Amniotic stem cell (primary cell): ENCODE measurements around the gene CDK1.

Source experiments
- DNase-seq: peaks from one replicate; lab custom pipeline; 2025; lab: John Stamatoyannopoulos, UW

CDK1 gene

DNA sequence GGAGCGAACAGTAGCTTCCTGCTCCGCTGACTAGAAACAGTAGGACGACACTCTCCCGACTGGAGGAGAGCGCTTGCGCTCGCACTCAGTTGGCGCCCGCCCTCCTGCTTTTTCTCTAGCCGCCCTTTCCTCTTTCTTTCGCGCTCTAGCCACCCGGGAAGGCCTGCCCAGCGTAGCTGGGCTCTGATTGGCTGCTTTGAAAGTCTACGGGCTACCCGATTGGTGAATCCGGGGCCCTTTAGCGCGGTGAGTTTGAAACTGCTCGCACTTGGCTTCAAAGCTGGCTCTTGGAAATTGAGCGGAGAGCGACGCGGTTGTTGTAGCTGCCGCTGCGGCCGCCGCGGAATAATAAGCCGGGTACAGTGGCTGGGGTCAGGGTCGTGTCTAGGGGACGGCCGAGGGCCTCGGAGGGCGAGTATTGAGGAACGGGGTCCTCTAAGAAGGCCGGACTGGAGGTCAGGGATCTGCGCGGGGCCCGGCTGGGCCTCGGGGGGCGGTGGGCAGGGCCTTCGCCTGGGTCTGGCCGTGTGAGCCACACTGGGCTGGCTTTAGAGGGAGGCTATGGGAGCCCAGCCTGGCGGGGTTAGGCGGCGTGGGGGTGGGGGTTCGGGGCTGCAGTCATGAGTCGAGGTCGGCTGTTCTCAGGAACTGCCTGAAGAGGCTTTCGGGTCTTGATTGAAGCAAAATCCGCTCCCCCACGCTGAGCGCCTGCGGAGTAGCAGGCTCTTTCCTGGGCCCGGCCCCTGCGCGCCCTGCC, at the start of gene CDK1:
TSS of gene CDK1 (plus strand) at position 265 of the 757 bp plus-strand sequence. CDS start 1,688 bp downstream, outside the sequence.
- peak; percentile 98 for DNase-seq

- no peak for DNase-seq
Observed at GRCh38 chr10:60729106-60729505, 49.2 kb upstream of the CDK1 start.

- no peak for DNase-seq
Observed at GRCh38 chr10:60731134-60731885, 47.0 kb upstream of the CDK1 start.

DNA sequence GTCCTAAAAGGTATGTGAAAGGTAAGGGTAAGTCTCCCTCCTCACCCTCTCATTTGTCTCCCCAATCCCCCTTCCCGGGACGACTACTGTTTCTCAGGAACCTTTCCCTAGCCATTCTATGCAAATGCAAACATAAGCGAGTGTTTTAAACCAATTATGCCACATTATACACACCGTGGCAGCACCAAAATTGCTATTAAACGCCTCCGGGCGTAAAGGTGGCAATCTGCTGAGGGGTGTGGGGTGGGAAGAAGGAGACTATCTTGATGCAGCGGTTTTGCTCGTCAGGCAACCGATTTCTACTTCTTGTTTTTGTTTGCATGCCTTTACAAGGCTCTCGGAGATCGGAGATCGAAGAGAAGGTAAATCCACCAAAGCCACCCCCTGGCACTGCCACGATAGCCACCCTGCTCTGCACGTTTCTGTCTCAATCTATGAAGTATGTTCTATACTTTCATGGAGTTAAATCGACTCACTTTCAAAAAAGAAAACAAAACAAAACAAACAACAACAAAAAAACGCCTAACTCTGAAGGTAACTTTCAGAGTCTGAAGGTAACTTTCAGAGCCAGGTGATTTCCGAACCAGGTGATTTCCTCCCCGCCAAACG, 46.0 kb upstream of the CDK1 start:
- DNase-seq, result no peak

GRCh38 chr10:60732807-60733516, 45.3 kb upstream of the CDK1 start:
- DNase-seq, result no peak

GRCh38 chr10:60733517-60733822, 44.8 kb upstream of the CDK1 start:
- no peak for DNase-seq

- no peak for DNase-seq
Observed at GRCh38 chr10:60733826-60734225, 44.5 kb upstream of the CDK1 start.

- no peak for DNase-seq
Observed at GRCh38 chr10:60734226-60734625, 44.1 kb upstream of the CDK1 start.

- no peak for DNase-seq
Observed at GRCh38 chr10:60735244-60735643, 43.0 kb upstream of the CDK1 start.

- no peak for DNase-seq
Observed at GRCh38 chr10:60737242-60737641, 41.0 kb upstream of the CDK1 start.

- no peak for DNase-seq
Observed at GRCh38 chr10:60739558-60739957, 38.7 kb upstream of the CDK1 start.

DNA sequence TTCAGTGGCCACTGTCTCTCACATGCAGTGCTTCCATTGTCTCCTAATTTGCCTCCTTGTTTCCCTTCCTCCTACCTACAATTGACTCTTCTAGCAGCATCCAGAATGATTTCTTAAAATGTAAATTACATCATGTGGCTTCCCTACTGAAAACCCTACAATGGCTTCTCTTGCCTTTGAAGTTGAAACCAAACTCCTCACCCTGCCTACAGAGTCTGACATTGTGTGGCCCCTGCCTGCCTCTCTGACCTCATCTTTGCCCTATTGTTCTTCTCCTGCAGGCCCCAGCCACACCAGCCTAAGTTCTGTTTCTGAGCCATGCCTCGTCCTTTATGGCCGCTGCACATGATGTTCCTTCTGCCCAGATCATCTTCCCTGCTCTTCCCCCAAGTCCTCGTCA, 35.8 kb upstream of the CDK1 start:
- DNase-seq, result no peak

DNA sequence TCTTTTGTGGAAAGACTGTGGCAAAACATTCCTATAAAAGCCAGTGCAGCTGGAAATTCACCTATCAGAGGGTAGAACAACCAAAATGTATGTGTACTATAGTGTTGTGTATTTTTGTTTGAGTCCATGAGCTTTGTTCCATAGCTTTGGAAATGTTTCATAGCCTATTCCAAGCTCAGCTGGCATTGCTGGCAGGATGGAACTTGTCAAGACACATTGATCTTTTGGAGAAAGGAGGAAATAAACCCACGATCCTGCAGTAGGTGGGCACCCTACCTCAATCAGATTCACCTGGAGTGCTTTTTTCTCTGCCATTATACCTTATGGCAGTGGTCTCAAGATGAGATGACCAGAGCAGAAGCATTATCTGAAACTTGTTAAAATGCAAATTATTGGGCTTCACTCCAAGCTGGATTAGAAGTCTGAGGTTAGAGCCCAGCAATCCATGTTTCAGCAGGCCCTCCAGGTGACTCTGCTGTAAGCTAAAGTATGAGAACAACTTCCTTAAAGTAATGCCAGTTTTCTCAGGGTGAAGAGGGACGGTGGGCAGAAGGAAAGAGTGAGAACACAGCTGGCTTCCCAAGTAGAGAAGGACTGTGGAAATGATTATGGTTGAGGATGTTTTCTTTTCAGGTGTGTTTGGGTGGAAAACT, 30.3 kb upstream of the CDK1 start:
- no peak for DNase-seq

- no peak for DNase-seq
Observed at GRCh38 chr10:60753152-60753551, 25.1 kb upstream of the CDK1 start.

DNA sequence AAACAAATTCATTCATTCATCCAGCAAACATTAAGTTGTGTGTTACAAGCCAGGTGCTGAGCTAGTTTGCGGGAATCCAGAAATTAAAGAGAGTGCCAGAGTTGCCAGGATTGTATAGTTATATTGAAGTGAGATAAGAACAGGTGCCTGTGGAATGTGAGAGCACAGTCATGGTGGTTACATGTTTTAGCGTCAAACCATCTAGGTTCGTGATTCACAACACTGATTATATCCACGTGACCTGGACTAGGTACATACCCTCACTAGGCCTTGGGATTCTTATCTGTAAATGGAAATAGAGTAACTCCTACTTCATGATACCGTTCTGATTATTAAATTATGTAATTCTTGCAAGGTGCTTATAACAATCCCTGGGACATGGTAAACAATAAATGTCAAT, 24.5 kb upstream of the CDK1 start:
- no peak for DNase-seq

DNA sequence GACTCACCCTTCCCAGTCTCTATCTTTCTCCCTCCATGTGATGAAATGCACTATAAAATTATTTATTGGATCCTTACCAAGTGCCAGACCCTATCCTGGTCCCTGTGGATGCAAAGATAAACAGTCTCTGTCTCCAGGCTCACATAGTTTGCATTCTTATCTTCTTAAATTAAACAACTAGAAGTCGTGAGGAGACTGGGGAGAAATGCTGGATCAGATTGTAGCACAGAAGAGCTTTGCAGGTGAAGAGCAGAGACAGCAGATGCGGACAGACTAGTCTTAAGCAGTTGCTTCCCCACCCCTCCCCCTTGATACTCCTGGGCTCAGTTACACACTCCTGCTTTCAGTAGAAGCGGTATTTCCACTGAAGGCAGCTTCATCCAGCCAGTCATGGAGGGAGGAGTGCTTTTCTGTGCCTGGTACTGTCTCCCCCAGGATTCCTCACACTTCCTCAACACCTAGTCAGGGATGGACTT, 20.8 kb upstream of the CDK1 start:
- DNase-seq, result no peak

GRCh38 chr10:60759181-60759580, 19.1 kb upstream of the CDK1 start:
- no peak for DNase-seq

GRCh38 chr10:60760711-60761210, 17.5 kb upstream of the CDK1 start:
- DNase-seq, result no peak

DNA sequence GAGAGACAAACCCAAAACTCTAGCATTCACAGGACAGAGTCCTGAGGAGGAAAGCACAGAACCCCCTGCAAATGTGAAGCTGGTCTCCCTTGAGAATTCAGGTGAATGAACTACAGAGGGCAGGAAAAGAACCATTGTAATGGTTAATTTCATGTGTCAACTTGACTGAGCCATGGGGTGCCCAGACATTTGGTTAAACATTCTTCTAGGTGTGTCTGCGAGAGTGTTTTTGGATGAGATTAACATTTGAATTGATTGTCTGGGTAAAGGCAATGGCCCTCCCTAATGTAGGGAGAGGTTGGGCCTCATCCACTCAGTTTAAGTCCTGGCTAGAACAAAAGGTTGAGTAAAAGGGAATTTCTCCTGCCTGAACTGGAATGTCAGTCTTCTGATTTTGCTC, 15.7 kb upstream of the CDK1 start:
- no peak for DNase-seq

- no peak for DNase-seq
Observed at GRCh38 chr10:60767424-60767823, 10.9 kb upstream of the CDK1 start.

GRCh38 chr10:60769406-60769805, 8.9 kb upstream of the CDK1 start:
- DNase-seq, result no peak

DNA sequence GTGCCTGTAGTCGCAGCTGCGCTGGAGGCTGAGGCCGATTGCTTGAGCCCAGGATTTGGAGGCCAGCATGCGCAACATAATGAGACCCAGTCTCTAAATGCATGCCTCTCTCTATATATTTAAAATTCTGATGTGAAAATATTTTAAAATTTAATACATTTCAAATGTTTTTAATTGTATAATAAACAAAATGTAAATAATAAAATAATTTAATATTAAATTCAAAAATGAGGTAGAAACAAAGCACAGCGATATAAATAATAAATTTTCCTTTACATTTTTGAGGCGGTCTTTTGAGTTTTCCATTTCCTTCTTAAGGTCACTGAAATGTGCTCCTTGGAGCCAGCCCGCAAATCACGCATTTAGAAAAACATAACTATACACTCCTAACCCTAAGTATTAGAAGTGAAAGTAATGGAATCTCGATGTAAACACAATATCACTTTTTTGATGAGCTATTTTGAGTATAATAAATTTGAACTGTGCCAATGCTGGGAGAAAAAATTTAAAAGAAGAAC, 523 bp upstream of the CDK1 start:
- no peak for DNase-seq
